ENCODE results near the gene HELQ. TPM values are rescaled to one million over a fixed set of nuclear protein-coding genes. Genes with fewer than 3 reads are reported as not detected.

The HELQ gene
- total and polyA plus RNA-seq, 11 donors, result 3.1 to 15.8 (median 12.9) TPM

- intact Hi-C loops (cut with DNase I), result no loop called here
- peaks cover 0 to 5% (median 3%) of the 10 kb centered on the region in 12 donors for H3K4me1 ChIP-seq
- no peak overlapping the region for H3K27ac ChIP-seq
- no peak for DNase-seq
- TF ChIP-seq CTCF (IDR thresholded peaks at IDR 0.05) (no peak), POLR2A (IDR thresholded peaks at IDR 0.05) (no peak)
- peaks cover 0 to 59% (median 47%) of the 10 kb centered on the region in 9 donors for H3K36me3 ChIP-seq
- no peaks in the 10 kb centered on the region for H3K9me3 ChIP-seq
- ATAC-seq, result no peak
- H3K27me3 ChIP-seq, result no peaks in the 10 kb centered on the region
- no peak overlapping the region for H3K4me3 ChIP-seq
- WGBS, 4 donors, result 46 to 64% (median 60%) methylated on average over 2 of the region's 2 CpGs
Observed at GRCh38 chr4:83449009-83449408, 6.6 kb downstream of the HELQ start.

GRCh38 chr4:83440899-83441298 lies 14.7 kb downstream of the HELQ start:
- H3K27me3 ChIP-seq, result no peaks in the 10 kb centered on the region
- 77 to 78% (median 78%) methylated on average over 3 of the region's 3 CpGs for WGBS, 4 donors
- no peak overlapping the region for H3K27ac ChIP-seq
- peaks cover 0 to 100% (median 88%) of the 10 kb centered on the region in 9 donors for H3K36me3 ChIP-seq
- no peak overlapping the region for H3K4me3 ChIP-seq
- intact Hi-C loops (cut with DNase I), result no loop called here
- H3K4me1 ChIP-seq, result no peaks in the 10 kb centered on the region
- H3K9me3 ChIP-seq, result no peaks in the 10 kb centered on the region
- ATAC-seq (no peak), DNase-seq (no peak)
- TF ChIP-seq POLR2A (IDR thresholded peaks at IDR 0.05) (no peak), CTCF (IDR thresholded peaks at IDR 0.05) (no peak)

- Histone ChIP-seq H3K9me3 (no peaks in the 10 kb centered on the region), H3K36me3 (peaks cover 0 to 98% (median 82%) of the 10 kb centered on the region in 9 donors)
Observed at GRCh38 chr4:83440148-83440814, 15.3 kb downstream of the HELQ start.

GRCh38 chr4:83438719-83439118 lies 16.9 kb downstream of the HELQ start:
- H3K27ac ChIP-seq, result no peak overlapping the region
- DNase-seq, result no peak
- no peak overlapping the region for H3K4me3 ChIP-seq
- no peaks in the 10 kb centered on the region for H3K27me3 ChIP-seq
- H3K9me3 ChIP-seq, result no peaks in the 10 kb centered on the region
- intact Hi-C loops (cut with DNase I), result no loop called here
- peaks cover 0 to 96% (median 71%) of the 10 kb centered on the region in 9 donors for H3K36me3 ChIP-seq
- TF ChIP-seq CTCF (IDR thresholded peaks at IDR 0.05) (no peak), POLR2A (IDR thresholded peaks at IDR 0.05) (no peak)
- H3K4me1 ChIP-seq, result no peaks in the 10 kb centered on the region
- ATAC-seq, result no peak

More at GRCh38 chr4:83440148-83440814, 15.3 kb downstream of the HELQ start:
- Histone ChIP-seq H3K4me3 (no peak overlapping the region), H3K27me3 (no peaks in the 10 kb centered on the region), H3K27ac (no peak overlapping the region), H3K4me1 (no peaks in the 10 kb centered on the region)
- TF ChIP-seq CTCF (IDR thresholded peaks at IDR 0.05) (no peak), POLR2A (IDR thresholded peaks at IDR 0.05) (no peak)
- no peak for ATAC-seq
- WGBS, 4 donors, result 93 to 98% (median 96%) methylated on average over 1 of the region's 1 CpG
- DNase-seq, result no peak
- intact Hi-C loops (cut with DNase I), result no loop called here

All from heart left ventricle (tissue), 16 donors.